Occipital lobe (tissue), 3 donors: ENCODE measurements around the gene SCCPDH. TPM values are rescaled to one million over a fixed set of nuclear protein-coding genes. Genes with fewer than 3 reads are reported as not detected.
"Not testable (repeated sequence)": the region's sequence is repeated elsewhere in the genome, so short reads cannot be mapped to it uniquely, and the experiment has no call there.

Source experiments
- DNase-seq: peaks from one replicate; lab custom pipeline; 2025; lab: John Stamatoyannopoulos, UW
- small RNA-seq: library from RNA; depleted of rRNA; stranded (forward); fragments of <200 nt; gene quantifications from one replicate; pipeline ENCODE3, GENCODE V24; 2014
- total RNA-seq: library from RNA; depleted of rRNA; stranded (reverse); fragments of >200 nt; gene quantifications from one replicate; pipeline ENCODE4 v1.2.3, GENCODE V29; 2014

SCCPDH gene
- total RNA-seq, 1 donor from 2014 or later, result 53.2 TPM

DNA sequence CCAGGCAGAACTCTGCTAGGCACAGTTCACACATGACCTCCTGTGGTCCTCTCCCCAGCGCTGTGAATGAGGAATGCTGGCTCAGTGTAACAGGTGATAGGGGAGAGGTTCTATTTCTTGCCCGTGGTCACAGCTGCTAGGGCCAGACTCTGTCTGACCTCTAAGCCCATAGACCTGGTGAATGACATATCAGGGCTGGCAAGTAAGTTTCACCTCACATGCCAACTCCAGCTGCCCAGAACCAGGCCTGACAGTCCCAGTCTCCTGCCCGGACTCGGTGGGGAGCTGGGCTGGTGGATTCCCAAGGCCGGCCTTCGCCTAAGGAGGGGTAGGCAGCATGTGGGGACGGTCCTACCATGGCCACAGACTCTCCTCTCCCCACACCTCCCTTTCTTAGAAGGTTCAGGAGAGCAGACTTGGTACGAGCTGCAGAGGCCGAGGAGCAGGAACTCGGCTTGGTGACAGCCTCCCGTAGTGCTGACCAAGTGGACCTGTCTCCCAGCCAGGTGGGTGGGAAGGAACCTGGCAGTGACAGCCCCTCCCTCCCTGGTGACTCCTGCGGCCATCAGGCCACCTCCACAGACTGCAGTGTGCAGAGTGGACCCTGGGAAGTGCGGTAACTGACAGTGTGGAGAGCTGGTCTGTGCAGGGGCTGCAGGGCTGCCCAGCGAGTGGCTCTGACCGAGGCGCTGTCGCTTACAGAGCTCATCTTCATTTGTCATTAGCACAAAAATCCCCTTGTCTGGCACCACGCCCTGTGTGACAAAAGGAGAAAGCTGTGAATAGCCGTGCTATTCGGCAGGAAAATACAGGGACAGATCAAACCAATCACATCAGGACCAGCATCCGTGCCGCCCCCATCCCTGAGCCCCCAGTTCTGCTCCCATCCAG lies 74.6 kb downstream of the SCCPDH start:
- no peak for DNase-seq

DNA sequence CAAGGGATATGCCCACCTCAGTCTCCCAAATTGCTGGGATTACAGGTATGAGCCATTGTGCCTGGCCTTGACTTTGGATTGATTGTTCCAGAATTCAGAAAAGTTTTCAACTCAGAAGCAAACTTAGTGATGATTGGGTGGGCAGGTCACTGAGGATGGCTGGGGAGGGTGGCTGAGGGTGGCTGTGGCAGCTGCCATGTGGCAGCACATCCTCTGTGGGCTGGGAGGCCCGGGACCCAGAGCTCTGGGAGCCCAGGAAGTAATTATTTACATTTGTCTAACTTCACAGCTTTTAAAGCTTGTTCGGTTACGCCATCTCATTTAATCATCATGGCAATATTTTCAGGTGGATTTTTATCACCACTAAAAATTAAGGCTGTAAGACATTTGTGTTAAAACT lies 76.1 kb downstream of the SCCPDH start:
- DNase-seq, result no peak

DNA sequence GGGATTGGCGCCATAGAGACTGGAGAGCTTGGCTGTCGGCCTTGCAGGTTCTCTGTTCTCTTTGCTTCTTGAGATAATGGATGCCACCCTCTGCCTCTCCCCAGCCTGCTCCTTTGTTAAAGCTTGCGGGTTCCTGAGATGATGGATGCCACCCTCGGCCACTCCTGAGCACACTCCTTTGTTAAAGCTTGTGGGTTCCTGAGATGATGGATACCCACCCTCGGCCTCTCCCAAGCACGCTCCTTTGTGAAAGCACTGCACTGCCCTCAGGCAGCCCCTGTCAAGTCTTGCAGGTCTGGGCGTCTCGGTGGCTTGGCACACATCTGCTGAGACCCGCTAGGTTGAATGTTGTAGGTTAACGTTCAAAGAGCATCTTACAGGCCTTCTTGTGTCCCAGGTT lies 76.5 kb downstream of the SCCPDH start:
- DNase-seq, result no peak

DNA sequence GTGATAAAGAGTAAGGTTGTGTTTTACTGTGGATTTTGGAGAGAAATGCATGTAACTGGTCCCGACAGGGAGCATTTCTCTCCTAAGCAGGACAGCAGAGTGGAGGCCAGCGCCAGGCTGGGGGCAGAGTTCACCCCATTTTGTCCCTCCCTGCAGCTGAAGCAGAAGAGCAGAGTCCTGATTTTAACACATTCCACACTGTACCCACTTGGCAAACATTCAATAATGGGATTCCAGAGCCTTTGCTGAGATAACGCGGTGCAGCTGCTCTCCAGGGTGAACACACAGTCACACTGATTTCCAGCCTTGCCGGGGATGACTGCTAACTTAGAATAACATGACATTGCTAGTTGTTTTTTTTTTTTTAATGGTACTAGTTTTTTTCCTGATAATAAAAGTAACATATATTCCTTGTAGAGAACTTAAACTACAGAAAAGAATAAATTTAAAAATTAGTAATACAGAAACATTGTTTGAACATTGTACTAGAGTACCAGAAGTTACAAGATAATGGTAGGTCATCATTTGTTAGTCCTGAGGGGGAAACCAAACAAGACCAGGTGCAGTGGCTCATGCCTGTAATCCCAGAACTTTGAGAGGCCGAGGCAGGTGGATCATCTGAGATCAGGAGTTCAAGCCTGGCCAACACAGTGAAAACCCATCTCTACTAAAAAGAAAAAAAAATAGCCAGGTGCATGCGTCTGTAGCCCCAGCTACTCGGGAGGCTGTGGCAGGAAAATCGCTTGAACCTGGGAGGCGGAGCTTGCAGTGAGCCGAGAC lies 77.2 kb downstream of the SCCPDH start:
- no peak for DNase-seq

DNA sequence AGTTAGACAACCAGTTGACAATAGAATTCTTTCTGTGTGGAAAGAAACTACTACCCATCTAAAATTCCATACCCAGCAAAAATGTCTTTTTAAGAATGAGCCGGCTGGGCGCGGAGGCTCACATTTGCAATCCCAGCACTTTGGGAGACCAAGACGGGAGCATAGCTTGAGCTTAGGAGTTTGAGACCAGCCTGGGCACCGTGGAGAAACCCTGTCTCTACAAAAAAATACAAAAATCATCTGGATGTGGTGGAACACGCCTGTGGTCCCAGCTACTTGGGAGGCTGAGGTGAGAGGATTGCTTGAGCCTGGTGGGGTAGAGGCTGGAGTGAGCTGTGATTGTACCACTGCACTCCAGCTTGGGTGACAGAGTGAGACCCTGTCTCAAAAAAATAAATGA lies 79.2 kb downstream of the SCCPDH start:
- DNase-seq, result no peak

DNA sequence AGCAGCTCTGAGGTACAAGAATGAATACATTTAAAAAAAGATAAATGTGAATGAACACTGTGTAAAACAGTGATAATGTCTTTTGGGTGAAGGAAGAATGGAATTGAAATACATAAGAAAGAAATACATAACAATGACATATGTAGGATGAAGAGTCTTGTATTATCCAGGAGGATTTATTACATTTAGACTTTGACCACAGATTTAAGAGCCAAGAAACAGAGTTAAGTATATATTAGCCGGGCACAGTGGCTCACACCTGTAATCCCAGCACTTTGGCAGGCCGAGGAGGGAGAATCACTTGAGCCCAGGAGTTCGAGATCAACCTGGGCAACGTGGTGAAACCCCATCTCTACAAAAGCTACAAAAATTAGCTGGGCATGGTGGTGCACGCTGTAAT lies 79.7 kb downstream of the SCCPDH start:
- no peak for DNase-seq

DNA sequence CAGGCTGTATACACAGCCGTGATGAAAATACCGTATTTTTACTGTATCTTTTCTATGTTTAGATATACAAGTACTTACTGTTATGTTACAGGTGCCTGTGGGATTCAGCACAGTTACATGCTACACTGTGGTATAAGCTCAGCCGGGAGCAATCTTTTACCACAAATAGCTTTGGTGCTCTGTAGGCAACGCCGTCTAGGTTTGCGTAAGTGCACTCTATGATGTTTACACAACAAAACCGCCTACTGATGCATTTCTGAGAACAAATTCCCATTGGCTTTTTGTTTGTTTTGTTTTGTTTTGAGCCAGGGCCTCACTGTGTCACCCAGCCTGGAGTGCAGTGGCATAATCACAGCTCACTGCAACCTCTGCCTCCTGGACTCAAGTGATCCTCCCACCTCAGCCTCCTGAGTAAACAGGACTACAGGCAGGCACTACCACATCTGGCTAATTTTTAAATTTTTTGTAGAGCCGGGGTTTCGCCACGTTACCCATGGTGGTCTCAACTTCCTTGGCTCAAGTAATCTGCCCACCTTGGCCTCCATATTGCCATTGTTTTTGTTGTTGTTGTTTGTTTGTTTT lies 81.0 kb downstream of the SCCPDH start:
- no peak for DNase-seq

DNA sequence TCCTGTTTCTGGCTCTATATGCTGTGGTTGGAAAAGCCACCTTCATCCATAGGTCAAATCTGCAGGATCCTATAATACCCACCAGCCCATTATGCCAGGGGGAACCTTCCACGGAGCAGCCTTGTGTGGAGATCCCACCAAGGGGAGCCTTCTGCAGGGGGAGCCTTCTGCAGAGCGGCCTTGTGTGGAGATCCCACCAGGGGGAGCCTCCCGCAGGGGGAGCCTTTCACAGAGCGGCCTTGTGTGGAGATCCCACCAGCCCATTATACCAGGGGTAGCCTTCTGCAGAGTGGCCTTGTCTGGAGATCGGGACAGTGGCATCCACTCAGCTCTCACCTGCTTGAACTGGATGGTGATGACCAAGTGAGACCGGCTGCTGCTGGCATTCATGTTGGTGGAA lies 85.3 kb downstream of the SCCPDH start:
- no peak for DNase-seq

DNA sequence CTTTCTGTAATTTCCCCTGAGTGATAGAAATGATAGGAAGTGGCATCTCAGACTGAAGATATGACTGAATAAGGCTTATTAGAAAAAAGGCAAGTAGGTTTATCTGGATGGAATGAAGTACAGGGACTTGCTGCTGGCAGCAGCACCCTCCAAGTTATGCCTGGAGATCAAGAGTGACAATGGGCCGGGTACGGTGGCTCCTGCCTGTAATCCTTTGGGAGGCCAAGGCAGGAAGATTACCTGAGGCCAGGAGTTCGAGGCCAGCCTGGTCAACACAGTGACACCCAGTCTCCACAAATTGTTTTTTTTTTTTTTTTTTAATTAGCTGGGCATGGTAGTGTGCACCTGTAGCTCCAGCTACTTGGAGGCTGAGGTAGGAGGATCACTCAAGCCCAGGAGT lies 87.8 kb downstream of the SCCPDH start:
- no peak for DNase-seq

DNA sequence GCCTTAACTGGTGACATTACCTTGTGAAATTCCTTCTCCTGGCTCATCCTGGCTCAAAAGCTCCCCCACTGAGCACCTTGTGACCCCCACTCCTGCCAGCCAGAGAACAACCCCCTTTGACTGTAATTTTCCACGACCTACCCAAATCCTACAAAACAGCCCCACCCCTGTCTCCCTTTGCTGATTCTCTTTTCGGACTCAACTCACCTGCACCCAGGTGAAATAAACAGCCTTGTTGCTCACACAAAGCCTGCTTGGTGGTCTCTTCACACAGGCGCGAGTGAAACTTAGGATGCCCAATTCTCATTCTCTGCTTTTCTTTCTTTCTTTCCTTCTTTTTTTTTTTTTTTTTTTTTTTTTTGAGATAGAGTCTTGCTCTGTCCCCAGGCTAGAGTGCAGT lies 89.1 kb downstream of the SCCPDH start:
- DNase-seq, result not testable (repeated sequence)

DNA sequence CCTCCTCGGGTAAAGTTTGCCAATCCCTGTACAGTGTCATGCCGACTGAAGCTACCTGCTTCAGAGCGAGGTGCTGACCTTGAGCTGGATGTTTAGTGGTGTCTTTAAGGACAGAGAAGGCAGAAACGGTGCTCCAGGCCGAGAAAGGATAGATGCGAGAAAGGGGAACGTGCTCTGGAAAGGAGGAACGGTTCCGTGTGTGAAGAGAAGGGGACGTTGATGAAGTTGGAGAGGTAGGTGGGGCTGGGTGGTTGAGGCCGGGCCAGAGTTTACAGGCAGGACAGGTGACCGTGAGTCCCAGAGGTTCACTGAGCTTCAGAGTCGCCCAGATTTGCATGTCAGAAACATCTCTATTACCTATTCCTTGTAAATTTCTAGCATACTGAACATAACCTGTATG lies 90.7 kb downstream of the SCCPDH start:
- DNase-seq, result no peak

DNA sequence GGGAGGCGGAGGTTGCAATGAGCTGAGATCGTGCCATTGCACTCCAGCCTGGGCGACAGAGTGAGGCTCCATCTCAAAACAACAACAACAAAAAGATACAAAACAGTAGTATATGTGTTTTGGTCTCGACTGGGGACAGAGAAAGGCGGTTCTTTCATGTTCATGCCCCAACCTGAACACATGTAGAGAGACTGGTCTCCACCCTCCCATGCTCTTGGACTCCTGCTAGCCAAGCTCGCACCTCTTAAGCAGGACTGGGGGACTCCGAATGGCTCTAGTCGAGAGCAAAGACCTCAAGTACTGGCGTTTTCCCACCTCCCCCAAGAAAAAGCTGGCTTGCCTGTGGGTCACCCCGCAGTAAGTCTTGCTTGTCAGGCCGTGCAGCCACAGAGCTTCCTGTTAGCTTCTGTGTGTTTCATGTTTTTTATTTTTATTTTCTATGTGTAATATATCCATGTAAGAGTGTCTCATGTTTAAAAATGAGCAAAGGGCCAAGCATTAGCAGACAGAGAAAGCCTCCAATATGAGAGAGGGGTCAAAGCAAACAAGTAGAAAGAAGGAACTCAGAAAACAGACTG lies 91.6 kb downstream of the SCCPDH start:
- DNase-seq, result no peak

Small RNAs within 50 kb of the gene (small RNA-seq; reads per million reads assigned to genes)
- gene AC113174.1, result not detected

Other genes starting within 250 kb of the SCCPDH start
- 25.3 TPM for gene SMYD3, start 217.1 kb upstream of the SCCPDH start, total RNA-seq
- gene TFB2M, start 158.1 kb upstream of the SCCPDH start, total RNA-seq, result 17.0 TPM
- gene CNST, start 158.0 kb upstream of the SCCPDH start, total RNA-seq, result 32.4 TPM
- 48.2 TPM for gene AHCTF1, start 207.5 kb downstream of the SCCPDH start, total RNA-seq